ENCODE data around the gene FBXO5.
"Not testable (repeated sequence)": the region's sequence is repeated elsewhere in the genome, so short reads cannot be mapped to it uniquely, and the experiment has no call there.

Gene FBXO5

DNA sequence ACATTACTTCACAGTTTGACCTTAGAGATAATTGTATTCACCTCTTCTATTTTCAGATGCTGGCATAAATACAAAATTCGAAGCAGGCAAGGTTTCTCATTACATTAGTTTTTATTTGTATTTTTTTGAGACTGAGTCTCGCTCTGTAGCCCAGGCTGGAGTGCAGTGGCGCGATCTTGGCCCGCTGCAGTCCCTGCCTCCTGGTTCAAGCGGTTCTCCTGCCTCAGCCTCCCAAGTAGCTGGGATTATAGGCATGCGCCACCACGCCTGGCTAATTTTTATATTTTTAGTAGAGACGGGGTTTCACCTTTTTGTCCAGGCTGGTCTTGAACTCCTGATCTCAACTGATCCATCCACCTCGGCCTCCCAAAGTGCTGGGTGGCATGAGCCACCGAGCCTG is 2.5 kb upstream of the FBXO5 start:
- not testable (repeated sequence) for DNase-seq

DNA sequence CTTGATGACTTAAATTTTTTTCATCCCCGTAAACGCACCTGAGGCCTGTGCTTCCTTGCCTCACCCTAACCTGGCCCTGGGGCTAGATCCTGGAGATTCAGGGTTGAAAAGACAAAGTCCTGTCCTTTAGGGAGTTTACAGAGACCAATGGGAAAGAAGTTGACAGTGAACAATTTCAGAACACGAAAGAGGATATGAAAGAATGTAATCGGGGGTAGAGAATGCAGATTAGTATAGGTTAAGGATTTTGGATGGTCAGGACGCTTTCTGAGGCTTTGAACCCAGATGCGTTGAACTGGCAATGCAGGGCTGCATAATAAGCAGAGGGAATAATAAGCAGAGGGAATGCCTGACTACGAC is 1.7 kb upstream of the FBXO5 start:
- no peak for DNase-seq

- peak; percentile 35 for DNase-seq
Observed at GRCh38 chr6:152983637-152984512, 1.0 kb upstream of the FBXO5 start.

GRCh38 chr6:152981989-152982903 is 595 bp downstream of the FBXO5 start:
- no peak for DNase-seq

- DNase-seq: no peak
Observed at GRCh38 chr6:152981219-152981618, 1.6 kb downstream of the FBXO5 start.

DNA sequence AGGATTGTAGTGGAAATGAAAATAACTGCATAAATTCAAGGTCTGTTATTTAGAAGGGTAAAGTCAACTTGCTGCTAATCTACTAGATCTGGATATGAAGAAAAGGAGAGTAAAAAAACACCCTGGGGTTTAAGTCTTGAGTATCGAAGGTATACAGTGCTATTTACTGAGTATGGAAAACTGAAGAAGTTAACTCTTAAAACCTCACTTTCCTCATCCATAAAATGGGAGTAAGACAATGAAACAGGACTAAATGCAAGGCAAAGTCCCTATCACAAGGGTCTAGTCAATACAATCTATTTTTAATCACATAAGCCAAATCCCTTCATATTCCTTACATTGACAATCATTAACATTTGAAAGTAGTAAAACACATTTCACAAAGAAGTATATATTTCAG is 2.2 kb downstream of the FBXO5 start:
- DNase-seq: no peak

DNA sequence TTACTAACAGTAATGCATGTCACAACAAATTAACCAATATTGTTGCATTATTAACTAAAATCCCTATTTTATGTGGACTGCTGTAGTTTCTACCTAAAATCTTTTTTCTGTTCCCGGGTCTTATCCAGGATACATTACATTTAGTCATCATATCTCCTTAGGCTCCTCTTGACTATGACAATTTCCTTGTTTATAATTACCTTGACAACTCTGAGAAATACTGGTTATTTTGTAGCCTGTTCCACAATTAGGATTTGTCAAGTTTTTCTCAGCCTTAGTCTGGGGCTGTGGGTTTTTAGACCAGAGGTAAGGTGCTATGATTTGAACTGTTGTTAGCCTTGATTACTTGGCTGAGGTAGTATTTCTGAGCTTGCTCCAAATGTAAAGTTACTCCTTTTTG is 3.7 kb downstream of the FBXO5 start:
- DNase-seq: no peak

DNA sequence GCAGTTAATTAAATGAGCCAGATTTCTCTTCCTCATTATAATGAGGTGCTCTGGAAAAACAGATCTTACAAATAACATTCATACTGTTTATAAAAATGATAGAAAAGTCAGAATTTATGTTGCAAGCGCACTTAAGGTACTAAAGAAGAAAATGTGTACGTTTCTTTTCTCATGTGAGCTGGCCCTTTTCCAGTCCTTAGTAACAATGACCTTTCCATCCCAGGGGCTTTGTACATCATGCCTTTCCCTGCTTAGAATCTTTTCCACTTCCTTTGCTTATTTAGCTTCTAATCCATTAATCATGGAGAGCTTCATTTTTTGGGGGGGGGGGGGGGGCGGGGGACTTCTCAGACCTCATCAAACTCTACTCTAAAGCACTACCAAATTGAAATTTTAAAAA is 4.8 kb downstream of the FBXO5 start:
- DNase-seq: no peak

GRCh38 chr6:152977556-152977955 is 5.3 kb downstream of the FBXO5 start:
- DNase-seq: no peak

- no peak for DNase-seq
Observed at GRCh38 chr6:152976749-152977148, 6.1 kb downstream of the FBXO5 start.

- DNase-seq: no peak
Observed at GRCh38 chr6:152975204-152975915, 7.5 kb downstream of the FBXO5 start.

GRCh38 chr6:152973916-152974315 is 8.9 kb downstream of the FBXO5 start:
- DNase-seq: no peak

DNA sequence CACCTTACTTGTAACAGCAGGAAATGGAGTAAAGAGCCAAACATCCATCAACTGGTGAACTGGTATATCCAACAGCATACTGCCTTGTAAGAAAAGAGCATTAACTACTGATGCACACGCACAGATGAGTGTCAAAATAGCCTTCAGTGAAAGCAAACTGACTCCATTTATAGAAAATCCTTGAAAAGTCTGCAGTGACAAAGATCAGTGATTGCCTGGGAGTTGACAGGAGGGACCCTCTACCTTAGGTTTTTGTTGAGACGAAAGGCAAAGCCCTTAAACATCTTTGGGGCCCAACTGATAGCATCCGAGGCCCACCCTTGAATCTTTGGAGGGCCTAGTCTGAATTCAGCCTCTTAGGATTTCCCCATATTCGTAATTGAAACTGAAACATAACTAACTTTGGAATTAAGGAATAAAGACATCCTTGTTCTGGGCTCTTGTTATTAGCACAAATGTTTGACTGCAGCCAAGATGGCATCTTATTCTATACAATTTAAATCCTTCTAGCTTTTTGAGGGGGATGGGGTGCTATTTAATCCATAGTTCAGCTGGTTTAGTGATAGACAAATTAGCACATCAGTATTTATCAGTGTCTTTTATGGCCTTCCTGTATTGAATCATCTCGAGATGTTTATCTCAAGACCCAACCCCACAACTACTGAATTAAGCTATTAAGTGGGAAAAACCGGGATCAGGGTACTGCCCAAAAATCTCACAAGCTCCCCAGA is 13.0 kb downstream of the FBXO5 start:
- no peak for DNase-seq

DNA sequence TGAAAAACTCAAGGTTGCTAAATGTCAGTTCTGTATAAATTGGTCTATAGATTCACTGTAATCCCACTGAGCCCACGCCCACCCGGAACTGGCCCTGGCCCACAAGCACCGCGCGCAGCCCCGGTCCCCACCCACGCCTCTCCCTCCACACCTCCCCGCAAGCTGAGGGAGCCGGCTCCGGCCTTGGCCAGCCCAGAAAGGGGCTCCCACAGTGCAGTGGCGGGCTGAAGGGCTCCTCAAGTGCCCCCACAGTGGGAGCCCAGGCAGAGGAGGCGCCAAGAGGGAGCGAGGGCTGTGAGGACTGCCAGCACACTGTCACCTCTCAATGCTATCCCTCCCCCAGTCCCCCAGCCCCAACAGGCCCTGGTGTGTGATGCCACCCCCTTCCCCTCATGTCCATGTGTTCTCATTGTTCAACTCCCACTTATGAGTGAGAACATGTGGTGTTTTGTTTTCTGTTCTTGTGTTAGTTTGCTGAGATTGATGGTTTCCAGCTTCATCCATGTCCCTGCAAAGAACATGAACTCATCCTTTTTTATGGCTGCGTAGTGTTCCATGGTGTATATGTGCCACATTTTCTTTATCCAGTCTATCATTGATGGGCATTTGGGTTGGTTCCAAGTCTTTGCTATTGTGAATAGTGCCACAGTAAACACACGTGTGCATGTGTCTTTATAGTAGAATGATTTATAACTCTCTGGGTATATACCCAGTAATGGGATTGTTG is 16.5 kb downstream of the FBXO5 start:
- not testable (repeated sequence) for DNase-seq

DNA sequence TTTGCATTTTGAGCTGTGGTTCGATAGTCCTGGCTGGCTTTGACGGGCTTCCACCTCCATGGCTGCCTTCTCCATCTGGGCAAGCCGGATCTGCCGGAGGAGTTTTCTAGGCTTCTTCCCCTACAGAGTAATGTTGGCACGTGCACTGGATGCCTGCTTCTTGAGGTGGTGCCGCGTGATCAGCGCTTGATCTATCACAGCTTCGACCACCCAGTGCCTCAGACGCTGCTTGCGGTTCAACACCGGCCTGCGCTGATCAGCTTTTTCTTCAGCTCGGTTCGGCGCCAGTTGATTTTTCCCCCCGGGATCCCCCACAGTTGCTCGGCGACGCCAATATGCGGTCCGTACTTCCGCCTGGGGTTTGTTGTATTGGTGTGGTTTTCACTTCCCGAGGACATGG is 23.5 kb downstream of the FBXO5 start:
- no peak for DNase-seq

DNA sequence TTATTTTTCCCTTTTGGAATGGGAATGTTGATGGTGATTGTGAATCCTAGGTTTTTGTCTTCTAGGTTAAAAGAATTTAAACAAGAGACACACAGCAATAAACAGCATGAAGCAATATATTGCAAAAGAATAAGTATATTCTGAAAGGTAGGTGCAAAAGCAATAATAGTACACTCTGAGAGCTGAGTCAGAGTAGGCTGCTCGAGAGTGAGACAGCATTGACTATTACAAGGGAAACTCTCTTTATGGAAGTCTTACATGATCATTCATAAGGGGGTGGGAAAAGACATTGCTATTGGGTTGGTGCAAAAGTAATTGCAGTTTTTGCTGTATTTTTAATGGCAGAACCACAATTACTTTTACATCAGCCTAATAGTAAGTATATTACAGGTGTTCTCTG is 25.0 kb downstream of the FBXO5 start:
- no peak for DNase-seq

DNA sequence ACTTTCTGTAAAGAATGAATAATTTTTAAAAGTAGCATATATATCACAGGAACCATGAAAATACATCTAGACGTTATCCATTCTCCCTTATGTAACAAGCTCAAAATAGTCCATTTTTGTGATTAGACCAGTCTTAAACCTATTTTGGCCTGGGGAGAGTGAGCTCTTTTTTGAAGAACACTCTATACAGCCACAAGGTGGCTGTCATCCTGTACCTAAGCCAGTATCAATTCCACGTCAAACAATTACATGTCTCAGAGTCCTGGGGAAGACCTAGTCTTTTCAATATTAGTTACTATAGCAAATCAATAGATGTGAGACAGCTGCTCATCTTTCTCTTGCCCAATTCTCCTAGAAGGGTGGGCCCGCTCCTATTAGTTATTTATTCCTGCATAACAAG is 28.4 kb downstream of the FBXO5 start:
- no peak for DNase-seq

GRCh38 chr6:152952866-152953509 is 29.9 kb downstream of the FBXO5 start:
- DNase-seq: no peak

DNA sequence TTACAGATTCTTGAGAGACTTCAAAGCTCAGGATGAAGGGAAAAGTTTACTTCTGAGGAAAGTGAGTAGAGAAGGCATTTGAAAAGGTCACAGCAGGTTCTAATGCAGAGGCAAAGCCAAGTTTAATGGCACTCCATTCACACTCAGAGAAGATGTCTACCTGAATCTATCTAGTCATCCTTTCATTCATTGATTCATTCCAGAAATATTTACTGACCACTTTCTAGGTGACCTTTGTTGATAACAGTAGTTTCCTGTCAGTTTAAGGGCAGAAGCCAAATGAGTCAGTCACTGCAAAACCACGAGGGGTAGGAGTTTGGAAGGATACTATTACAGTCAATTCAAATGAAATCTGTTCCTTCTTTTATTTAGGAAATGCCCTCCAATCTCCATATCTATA is 30.8 kb downstream of the FBXO5 start:
- DNase-seq: no peak

GRCh38 chr6:152950240-152950639 is 32.6 kb downstream of the FBXO5 start:
- no peak for DNase-seq

DNA sequence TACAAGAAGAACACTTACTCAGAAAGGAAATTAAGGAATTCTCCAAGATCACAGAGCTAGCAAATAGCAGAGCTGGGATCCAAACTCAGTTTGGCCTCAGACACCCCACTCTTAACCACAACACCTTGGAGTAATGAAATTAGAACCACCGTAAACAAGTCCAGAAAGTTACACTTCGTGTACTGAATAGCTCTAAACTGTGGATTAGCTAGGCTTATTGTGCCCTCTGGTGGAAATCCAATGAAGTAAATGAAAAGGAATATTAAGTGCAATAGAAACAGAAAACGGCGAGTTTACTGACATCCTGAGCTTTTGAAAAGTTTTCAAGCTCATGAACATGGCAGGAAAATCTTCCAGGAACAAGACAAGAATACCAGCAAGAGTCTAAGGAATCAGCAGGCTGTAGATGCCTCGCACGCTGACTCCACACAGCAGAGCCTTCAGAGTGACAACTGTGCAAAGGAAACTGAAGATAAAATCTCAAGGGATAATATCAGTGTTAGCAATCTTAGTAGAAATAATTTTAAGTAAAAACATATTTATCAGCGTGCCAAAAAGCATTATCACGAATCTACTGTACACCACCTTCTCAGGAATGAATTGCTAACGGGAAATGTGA is 34.6 kb downstream of the FBXO5 start:
- peak; percentile 17 for DNase-seq

Measured in central memory CD4-positive, alpha-beta T cell (primary cell).